ENCODE data around the gene ZC3H14. TPM values are rescaled to one million over a fixed set of nuclear protein-coding genes. Genes with fewer than 3 reads are reported as not detected.

Gene ZC3H14
- polyA plus RNA-seq, 1 of the 3 experiments (the other 2 are of a cell fraction) = 61.5 TPM

DNA sequence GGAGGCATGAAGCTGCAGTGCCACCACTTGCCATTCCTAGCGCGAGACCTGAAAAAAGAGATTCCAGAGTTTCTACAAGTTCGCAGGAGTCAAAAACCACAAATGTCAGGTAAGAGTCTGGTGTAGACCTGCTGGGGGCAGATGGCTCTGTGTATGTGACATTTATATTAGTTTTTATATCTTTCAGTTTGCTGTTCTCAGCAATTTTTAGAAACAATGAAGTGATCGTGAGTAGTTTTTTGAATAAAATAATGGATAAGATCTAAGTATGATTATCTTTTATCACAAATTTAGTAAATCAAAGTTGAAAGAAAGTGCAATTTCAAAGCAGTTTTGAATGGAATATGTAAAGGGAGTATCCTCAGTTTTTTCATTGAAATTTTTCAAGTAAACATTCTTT is 9.3 kb downstream of the ZC3H14 start:
- H4K20me1 ChIP-seq (ENCODE audit: insufficient read depth) = peaks cover 5% of the 10 kb centered on the region; the same call in 1 of the 2 replicates
- H3K4me1 ChIP-seq (ENCODE audit: control insufficient read depth in 1 of 2, insufficient read depth in 2 of 2, low read depth in 1 of 2, low read length in 1 of 2) = no peaks in the 10 kb centered on the region
- ChIA-PET POLR2A (interaction anchor here (1.0 kb wide), 1 partner anchor 9 kb away, joined by 3 read pairs; no protein-coding TSS in a partner anchor), CTCF (no interaction called here)
- WGBS (ENCODE audit: low lambda C conversion rate) = 93% methylated on average over 4 of the region's 4 CpGs
- H3K9me2 ChIP-seq = no peaks in the 10 kb centered on the region
- no peaks in the 10 kb centered on the region for H3K9me3 ChIP-seq
- no peaks in the 10 kb centered on the region for H3F3A ChIP-seq (replicated peaks; ENCODE audit: insufficient read depth)
- H3K79me2 ChIP-seq (ENCODE audit: insufficient read depth) = peaks cover 24% of the 10 kb centered on the region
- DNase-seq = no peak
- H3K27ac ChIP-seq (ENCODE audit: low read depth in 2 of 2, low read length in 1 of 2) = no peak overlapping the region
- no peak overlapping the region for H3K4me2 ChIP-seq
- H3K27me3 ChIP-seq (ENCODE audit: insufficient read depth) = no peaks in the 10 kb centered on the region
- peaks cover 84 to 92% of the 10 kb centered on the region in 2 experiments for H3K36me3 ChIP-seq (replicated peaks in 1 of 2; ENCODE audit: control insufficient read depth in 1 of 2, insufficient read depth in 2 of 2, low read length in 1 of 2)
- TF ChIP-seq NFIC (IDR thresholded peaks at IDR 0.05; ENCODE audit: borderline replicate concordance) (no peak), EZH2phosphoT487 (IDR thresholded peaks at IDR 0.05; ENCODE audit: borderline replicate concordance, low read depth) (no peak), FOXM1 (IDR thresholded peaks at IDR 0.05; ENCODE audit: low read depth) (no peak), NRF1 (IDR thresholded peaks at IDR 0.05; ENCODE audit: low read depth, low read length) (no peak), TAF1 (IDR thresholded peaks at IDR 0.05; ENCODE audit: borderline replicate concordance, low read depth, low read length) (no peak), EP300 (IDR thresholded peaks at IDR 0.05; ENCODE audit: borderline replicate concordance in 1 of 2, low read depth in 1 of 2, low read length in 1 of 2) (no peak), RXRA (IDR thresholded peaks at IDR 0.05; ENCODE audit: borderline replicate concordance, low read depth) (no peak), TEAD4 (IDR thresholded peaks at IDR 0.05; ENCODE audit: borderline replicate concordance, insufficient read depth) (no peak), JUND (IDR thresholded peaks at IDR 0.05) (no peak), POLR2AphosphoS5 (IDR thresholded peaks at IDR 0.05; ENCODE audit: low read depth, low read length) (no peak), SMC3 (IDR thresholded peaks at IDR 0.05; ENCODE audit: low read depth, low read length) (no peak), MXI1 (IDR thresholded peaks at IDR 0.05; ENCODE audit: low read depth, low read length) (no peak), CHD2 (IDR thresholded peaks at IDR 0.05; ENCODE audit: low read length, partially characterized antibody) (no peak), FOXJ3 (CRISPR knock-in tag; IDR thresholded peaks at IDR 0.05) (no peak), RFX5 (IDR thresholded peaks at IDR 0.05; ENCODE audit: low read length) (no peak), GATA2 (CRISPR knock-in tag; IDR thresholded peaks at IDR 0.05) (no peak)
- TF ChIP-seq, protein P1, sequence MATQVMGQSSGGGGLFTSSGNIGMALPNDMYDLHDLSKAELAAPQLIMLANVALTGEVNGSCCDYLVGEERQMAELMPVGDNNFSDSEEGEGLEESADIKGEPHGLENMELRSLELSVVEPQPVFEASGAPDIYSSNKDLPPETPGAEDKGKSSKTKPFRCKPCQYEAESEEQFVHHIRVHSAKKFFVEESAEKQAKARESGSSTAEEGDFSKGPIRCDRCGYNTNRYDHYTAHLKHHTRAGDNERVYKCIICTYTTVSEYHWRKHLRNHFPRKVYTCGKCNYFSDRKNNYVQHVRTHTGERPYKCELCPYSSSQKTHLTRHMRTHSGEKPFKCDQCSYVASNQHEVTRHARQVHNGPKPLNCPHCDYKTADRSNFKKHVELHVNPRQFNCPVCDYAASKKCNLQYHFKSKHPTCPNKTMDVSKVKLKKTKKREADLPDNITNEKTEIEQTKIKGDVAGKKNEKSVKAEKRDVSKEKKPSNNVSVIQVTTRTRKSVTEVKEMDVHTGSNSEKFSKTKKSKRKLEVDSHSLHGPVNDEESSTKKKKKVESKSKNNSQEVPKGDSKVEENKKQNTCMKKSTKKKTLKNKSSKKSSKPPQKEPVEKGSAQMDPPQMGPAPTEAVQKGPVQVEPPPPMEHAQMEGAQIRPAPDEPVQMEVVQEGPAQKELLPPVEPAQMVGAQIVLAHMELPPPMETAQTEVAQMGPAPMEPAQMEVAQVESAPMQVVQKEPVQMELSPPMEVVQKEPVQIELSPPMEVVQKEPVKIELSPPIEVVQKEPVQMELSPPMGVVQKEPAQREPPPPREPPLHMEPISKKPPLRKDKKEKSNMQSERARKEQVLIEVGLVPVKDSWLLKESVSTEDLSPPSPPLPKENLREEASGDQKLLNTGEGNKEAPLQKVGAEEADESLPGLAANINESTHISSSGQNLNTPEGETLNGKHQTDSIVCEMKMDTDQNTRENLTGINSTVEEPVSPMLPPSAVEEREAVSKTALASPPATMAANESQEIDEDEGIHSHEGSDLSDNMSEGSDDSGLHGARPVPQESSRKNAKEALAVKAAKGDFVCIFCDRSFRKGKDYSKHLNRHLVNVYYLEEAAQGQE (IDR thresholded peaks at IDR 0.05; ENCODE audit: low read depth, low read length) = no peak
- TF ChIP-seq, protein P2, sequence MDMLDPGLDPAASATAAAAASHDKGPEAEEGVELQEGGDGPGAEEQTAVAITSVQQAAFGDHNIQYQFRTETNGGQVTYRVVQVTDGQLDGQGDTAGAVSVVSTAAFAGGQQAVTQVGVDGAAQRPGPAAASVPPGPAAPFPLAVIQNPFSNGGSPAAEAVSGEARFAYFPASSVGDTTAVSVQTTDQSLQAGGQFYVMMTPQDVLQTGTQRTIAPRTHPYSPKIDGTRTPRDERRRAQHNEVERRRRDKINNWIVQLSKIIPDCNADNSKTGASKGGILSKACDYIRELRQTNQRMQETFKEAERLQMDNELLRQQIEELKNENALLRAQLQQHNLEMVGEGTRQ (IDR thresholded peaks at IDR 0.05; ENCODE audit: borderline replicate concordance, low read depth, low read length) = no peak
- TF ChIP-seq, protein P3, sequence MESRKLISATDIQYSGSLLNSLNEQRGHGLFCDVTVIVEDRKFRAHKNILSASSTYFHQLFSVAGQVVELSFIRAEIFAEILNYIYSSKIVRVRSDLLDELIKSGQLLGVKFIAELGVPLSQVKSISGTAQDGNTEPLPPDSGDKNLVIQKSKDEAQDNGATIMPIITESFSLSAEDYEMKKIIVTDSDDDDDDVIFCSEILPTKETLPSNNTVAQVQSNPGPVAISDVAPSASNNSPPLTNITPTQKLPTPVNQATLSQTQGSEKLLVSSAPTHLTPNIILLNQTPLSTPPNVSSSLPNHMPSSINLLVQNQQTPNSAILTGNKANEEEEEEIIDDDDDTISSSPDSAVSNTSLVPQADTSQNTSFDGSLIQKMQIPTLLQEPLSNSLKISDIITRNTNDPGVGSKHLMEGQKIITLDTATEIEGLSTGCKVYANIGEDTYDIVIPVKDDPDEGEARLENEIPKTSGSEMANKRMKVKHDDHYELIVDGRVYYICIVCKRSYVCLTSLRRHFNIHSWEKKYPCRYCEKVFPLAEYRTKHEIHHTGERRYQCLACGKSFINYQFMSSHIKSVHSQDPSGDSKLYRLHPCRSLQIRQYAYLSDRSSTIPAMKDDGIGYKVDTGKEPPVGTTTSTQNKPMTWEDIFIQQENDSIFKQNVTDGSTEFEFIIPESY (IDR thresholded peaks at IDR 0.05; ENCODE audit: borderline replicate concordance, low read depth) = no peak
- no peak overlapping the region for H3K4me3 ChIP-seq (ENCODE audit: low read depth in 2 of 2, low read length in 1 of 2)
- H3K9ac ChIP-seq = no peak overlapping the region
- no peak overlapping the region for H2AFZ ChIP-seq (ENCODE audit: low read depth)

Data from SK-N-SH (cell line).